Lower leg skin (tissue), 3 donors: ENCODE results near the gene SPDYE1.

Source experiments
- POLR2A ChIP-seq, 2 donors: fragments of 450-650 bp; IDR thresholded peaks; one replicate each; pipeline ENCODE4 v1.6.1; 2016 to 2017; ENCODE audit warnings: antibody characterized with exemption in 2 of 2, mild to moderate bottlenecking in 1 of 2, moderate library complexity in 1 of 2
- TF ChIP-seq, protein P1 (sequence below), 3 donors: fragments of 450-650 bp; IDR thresholded peaks; one replicate each; pipeline ENCODE4 v1.5.1; 2016; ENCODE audit warnings: antibody characterized with exemption in 3 of 3, mild to moderate bottlenecking in 3 of 3, moderate library complexity in 2 of 3

DNA sequence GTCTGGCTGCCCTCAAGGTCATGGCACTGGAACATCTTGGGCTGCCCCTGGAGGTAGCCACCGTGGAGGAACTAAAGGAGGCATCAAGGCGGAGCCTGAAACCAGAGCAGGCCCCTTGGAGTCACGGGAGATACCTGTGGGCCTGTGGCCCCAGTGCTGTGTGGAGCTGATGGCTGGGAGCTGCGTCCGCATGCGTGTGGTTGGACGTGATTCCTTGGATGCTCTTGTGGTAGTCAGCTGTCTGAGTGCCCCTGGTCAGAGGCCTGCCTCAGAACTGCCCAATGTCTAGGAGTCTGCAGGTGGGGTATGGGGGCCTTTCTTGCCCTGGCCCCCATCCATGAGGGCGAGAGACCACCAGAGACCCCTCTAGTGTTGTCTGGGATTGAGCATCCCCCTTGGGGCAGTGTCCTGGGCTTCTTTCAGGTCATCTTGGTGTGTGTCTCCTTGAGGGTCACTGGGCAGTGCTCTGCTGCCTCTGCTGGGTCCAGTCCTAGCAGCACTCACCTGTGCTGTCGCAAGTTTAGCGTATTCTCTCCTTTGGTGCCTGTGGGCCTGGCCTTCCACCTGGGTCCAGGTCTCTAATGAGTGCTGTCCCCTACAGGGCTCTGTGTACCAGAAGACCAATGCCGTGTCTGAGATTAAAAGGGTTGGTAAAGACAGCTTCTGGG, 59.6 kb downstream of the SPDYE1 start:
- no peak for TF ChIP-seq POLR2A (IDR thresholded peaks at IDR 0.05)
- TF ChIP-seq, protein P1, sequence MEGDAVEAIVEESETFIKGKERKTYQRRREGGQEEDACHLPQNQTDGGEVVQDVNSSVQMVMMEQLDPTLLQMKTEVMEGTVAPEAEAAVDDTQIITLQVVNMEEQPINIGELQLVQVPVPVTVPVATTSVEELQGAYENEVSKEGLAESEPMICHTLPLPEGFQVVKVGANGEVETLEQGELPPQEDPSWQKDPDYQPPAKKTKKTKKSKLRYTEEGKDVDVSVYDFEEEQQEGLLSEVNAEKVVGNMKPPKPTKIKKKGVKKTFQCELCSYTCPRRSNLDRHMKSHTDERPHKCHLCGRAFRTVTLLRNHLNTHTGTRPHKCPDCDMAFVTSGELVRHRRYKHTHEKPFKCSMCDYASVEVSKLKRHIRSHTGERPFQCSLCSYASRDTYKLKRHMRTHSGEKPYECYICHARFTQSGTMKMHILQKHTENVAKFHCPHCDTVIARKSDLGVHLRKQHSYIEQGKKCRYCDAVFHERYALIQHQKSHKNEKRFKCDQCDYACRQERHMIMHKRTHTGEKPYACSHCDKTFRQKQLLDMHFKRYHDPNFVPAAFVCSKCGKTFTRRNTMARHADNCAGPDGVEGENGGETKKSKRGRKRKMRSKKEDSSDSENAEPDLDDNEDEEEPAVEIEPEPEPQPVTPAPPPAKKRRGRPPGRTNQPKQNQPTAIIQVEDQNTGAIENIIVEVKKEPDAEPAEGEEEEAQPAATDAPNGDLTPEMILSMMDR (IDR thresholded peaks at IDR 0.05): no peak
